ENCODE measurements around the gene RNF44. TPM values are rescaled to one million over a fixed set of nuclear protein-coding genes. Genes with fewer than 3 reads are reported as not detected.

RNF44 gene
- total RNA-seq, 1 experiment from 2014 or later = 55.0 TPM

DNA sequence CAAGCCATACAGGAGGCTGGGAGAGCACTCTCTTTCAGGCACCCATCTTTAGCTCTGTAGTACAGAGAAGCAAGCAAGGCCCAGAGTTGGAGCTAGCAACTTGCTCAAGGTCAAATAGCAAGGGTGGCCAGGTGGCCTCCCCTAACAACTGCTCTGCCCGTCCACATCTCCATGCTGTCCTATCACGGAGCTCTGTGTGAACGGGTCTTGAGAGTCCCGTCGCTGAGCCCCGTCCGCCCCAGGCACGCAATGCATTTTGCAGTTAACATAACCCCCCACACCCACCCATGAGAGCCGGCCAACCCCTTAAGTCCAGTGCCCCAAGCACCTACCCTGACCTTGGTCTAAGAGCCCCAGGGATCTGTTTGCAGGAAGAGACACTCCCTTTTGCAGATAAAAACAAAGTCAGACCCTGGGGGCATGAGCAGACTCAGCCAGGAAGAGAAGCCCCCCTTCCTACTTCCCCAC, 1.5 kb downstream of the RNF44 start:
- no peak for DNase-seq (ENCODE audit: low spot score)

GRCh38 chr5:176535101-176535663, 2.0 kb downstream of the RNF44 start:
- peak; percentile 66 for DNase-seq (ENCODE audit: low spot score)

DNA sequence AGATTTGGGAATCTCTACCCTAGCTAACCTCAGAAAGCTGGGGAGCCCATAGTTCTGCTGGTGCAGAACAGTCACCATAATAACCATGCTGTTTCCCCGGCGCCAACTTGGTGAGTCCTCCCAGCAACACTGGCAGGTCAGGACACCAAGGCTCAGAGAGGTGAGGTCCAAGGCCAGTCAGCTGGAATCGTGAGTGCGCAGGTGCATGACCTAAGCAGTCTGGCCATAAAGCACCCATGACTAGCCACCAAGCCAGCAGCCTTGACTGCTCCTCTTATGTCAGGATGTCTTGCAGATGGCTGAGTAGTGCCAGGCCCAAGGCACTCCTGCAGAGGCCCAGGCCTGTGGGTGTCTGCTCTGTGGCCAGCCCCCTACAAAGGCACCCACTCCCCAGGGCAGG, 2.6 kb downstream of the RNF44 start:
- no peak for DNase-seq (ENCODE audit: low spot score)

- DNase-seq (ENCODE audit: low spot score) = no peak
Measured at GRCh38 chr5:176533894-176534611, 3.1 kb downstream of the RNF44 start.

DNA sequence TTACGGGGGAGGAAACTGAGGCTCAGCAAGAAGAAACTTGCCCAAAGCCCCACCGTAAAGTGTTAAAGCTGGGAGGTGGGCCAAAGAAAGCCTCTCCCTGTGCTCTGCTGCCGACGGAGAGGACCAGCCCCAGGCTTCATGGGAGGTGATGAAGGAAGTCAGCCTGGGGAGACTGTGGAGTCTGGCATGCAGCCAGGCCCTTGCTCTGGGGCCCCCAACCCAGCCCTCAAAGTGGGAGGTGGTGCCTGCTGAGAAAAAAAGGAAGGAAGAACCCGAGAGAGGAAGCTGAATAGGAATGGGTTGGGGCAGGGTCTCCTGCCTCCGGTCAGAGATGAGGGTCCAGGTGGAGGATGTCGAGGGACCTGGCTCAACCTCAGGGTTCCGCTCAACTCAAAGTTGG, 3.8 kb downstream of the RNF44 start:
- DNase-seq (ENCODE audit: low spot score) = no peak

- DNase-seq (ENCODE audit: low spot score) = no peak
Measured at GRCh38 chr5:176532795-176533194, 4.4 kb downstream of the RNF44 start.

- no peak for DNase-seq (ENCODE audit: low spot score)
Measured at GRCh38 chr5:176531902-176532493, 5.2 kb downstream of the RNF44 start.

DNA sequence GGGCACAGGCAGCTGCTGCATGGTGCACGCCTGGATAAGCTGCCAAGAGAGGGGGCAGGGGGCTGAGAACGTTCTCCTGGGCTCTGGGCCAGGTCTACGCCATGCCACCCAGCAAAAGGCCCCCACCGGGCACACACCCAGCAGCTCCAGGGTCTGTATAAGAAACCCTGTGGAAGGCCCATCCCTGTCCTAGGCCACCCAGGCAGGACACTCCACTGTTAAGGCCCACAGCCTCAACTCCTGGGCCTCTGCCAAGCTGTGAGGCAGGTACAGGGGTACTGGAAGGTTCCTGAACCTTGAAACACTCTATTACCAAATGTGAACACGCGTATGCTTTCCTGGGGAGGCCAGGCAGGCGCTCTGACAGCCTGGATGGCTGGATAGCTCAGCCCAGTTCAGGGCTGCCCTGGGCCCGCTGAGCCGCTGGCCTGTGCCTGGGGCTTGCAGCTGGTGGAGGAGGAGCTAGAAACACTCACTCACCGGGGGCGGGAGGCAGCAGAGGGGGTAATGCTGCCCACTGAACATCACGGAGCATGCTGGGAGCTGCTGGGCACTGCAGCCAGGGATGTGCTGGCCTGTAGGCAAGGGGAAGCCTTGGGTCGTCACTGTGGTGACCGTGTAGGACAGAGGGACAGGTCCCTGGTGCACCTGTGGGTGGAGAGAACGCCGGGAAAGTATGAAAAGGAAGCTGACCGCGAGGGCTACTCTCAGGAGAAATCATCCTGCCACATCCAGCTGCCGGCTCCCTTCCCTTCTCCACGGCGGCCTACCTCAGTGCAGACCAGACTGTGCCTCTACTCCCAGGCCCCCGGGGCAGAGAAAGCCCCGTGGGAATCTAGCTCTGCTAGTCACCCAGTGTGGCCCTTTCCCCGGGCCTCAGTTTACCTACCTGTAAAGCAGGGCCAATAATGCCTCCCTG, 6.0 kb downstream of the RNF44 start:
- DNase-seq (ENCODE audit: low spot score) = no peak

DNA sequence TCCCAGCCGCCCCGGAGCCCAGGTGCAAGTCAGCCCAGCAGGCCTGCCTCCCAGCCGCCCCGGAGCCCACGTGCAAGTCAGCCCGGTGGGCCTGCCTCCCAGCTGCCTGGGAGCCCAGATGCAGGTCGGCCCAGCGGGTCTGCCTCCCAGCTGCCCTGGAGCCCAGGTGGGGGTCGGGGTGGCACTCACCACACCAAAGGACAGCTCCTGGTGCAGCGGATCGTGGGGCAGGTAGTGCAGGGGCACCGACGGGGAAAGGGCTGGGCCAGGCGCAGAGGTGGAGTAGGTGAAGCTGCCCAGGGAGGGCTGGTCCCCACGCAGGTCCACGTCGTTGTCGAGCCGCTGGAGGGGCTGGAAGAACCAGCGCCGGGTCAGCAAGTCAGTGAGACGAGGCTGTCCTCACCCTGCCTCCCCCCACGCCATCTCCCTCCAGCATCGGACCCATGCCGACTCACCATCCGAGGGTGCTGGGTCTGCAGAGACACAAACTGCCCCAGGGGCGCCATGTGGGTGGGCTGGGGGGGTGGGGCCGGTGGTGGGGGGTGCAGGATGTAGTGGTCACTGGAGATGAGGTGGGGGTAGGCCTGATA, 6.7 kb downstream of the RNF44 start:
- no peak for DNase-seq (ENCODE audit: low spot score)

DNA sequence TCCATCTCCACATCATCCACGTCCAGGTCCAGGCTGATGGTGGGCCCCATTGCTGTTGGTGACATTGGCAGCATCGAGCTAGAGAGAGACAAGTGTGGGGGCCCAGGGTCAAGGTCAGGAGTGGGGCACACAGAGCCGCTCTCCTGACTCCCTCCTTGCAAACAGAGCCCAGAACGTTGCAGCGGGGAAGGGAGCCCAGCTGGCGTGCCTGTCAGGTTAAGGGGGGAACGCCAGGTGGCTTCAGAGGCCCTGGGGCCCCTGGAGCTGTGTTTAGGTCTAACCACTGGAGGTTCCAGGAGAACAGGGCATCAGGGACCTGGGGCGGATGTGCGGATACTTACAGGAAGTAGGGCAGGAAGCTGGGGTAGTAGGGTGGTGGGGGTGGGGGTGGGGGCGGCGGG, 7.5 kb downstream of the RNF44 start:
- DNase-seq (ENCODE audit: low spot score) = no peak

DNA sequence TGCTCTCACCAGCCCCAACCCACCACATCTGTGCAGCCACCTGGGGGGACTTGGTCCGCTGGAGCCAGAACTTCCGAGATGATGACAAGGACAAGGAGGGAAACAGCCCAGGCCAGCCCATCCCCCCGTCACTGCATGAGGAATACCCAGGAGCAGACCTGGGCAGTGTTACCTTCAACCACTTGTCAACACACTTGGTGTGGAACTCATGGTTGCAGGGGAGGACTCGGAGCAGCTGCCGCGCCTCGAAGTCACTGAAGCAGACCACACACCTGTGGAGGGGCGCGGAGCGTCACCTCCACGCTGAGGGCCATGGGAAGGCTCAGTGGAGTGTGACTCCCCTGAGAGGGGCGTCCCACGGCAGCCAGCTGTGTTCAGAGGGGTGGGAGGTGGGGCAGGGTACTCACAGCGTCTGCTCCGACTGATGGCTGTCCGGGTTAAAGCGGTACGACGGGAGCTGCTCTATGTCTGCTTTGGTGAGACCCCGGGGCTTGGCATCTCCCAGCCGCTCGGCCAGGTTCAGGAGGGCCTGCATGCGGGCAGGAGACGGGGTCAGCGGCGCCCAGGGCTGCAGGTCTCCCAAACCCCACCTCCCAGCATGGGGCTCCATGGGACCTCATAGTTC, 8.0 kb downstream of the RNF44 start:
- no peak for DNase-seq (ENCODE audit: low spot score)

DNA sequence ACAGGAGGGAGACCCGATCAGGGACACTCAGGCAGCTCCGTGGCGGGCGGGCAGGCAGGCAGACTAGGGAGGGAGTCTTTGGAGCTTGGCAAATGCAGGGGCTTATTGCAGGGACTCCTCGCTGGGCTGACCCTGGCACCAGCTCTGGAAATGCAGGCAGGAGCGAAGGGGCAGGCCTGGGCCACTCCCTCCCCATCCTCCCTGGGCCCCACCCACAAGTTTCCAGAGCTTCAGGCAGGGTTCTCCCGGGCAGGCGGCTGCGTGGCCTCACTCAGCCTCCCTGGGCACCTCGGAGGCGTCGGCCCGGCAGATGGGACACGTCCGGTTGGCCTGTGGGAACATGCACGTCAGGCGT, 8.5 kb downstream of the RNF44 start:
- no peak for DNase-seq (ENCODE audit: low spot score)

DNA sequence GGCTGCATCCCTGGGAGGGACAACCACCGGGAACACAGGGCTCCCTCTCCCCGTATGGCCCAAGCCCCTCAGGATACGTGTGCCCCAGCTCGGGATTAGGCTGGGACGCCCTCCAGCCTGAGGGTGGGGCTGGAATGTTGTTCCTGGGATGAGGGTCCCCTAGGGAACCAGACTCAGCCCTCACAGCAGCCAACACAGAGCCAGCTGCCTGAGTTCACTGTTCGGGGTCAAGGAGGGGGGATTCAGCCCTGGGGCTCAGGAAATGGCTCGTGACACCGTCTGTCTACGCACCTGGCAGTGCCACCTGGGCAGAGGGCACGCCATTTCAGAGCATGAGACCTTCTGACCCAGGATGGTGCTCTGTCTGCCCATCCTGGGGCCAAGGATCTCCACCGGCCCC, 8.9 kb downstream of the RNF44 start:
- no peak for DNase-seq (ENCODE audit: low spot score)

DNA sequence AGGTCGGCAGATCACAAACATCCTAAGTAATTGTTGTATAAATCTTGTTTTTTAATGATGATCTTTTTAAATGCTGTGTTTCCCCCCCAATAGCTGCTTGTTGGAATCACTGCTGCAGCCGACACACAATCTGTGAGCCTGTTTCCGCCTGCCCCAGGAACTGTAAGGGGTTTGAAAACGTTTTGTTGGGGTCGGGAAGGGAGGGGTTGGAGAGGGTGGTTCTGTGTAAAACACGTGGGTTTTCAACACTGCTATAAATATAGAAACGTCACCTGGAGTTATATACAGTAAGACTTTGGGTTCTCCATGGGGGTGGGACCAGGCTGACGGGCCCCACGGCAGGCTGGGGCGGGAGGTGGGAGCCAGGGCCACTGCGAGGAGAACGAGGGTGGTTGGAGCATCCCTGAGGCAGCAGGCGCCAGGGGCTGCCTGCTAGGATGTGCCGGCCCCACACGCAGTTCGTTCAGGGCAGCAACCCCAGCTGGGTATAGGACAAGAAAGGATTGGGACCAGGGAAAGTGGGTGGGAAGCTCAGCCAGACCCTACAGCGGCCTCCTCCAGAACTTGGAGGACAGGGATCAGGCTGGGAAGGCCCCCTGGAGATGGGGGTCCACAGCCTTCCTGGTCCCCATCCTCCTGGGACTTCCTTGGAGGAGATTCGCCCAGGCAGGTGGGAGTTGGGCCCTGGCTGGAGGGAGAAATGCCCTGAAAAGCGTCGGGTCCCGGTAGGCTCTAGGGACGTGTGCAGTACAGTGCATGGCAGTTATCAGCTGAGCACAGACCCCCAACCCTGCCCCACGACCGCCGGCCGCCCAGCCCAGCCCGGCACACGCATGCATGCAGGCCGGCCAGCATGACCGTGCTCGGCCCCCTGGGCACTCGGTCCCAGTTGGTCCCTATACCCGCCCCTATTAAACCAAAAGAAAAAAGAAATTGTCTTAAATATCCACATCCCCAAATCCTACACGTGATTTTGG, 9.7 kb downstream of the RNF44 start:
- no peak for DNase-seq (ENCODE audit: low spot score)

DNA sequence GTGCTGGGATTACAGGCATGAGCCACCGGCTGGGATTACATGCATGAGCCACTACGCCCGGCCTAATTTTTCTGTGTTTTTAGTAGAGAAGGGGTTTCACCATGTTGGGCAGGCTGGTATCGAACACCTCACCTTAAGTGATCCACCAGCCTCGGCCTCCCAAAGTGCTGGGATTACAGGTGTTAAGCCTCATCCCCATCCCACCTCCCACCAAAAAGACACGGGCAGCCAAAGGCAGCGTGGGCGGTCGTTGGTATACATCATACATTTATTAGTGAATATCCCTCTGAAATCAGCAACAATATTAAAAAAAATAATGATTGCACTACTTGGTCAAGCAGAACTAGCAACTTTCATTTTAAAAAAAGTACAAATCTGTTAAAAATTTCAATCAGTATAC, 10.7 kb downstream of the RNF44 start:
- DNase-seq (ENCODE audit: low spot score) = no peak

DNA sequence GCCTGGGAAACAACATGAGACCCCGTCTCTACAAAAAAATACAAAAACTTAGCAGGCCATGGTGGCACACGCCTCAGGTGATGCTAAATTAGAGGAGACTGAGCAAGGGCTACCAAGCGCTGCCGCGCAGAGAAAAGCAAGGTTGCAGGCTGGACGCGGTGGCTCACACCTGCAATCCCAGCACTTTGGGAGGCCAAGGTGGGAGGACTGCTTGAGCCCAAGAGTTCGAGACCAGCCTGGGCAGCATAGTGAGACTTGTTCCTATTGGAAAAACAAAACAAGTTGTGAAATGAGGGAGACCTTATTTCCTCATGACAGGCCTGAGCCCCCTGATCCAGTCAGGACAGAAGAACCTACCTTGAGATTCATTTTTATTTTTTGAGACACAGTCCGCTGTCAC, 11.5 kb downstream of the RNF44 start:
- DNase-seq (ENCODE audit: low spot score) = no peak

DNA sequence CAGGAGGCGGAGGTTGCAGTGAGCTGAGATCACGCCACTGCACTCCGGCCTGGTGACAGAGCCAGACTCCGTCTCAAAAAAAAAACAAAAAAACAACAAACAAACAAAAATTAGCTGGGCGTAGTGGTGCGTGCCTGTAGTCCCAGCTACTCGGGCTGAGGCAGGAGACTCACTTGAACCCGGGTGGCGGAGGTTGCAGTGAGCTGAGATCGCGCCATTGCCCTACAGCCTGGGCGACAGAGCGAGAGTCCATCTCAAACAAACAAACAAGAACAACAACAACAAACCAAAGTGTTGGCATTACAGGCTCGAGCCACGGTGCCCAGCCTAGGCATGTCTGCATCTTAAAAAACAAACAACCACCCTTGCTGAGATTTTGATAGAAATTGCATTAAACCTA, 12.2 kb downstream of the RNF44 start:
- DNase-seq (ENCODE audit: low spot score) = no peak

DNA sequence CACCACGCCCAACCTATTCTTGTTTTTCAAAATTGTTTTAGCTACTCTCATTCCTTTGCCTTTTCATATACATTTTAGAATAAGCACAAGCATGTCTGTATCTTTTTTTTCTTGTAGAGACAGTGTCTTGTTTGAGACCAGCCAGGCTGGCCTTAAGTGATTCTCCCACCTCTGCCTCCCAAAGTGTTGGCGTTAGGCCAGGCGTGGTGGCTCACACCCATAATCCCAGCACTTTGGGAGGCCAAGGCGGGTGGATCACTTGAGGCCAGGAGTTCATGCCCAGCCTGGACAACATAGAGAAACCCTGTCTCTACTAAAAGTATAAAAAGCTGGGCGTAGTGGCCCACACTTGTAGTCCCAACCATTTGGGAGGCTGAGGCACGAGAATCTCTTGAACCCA, 13.1 kb downstream of the RNF44 start:
- no peak for DNase-seq (ENCODE audit: low spot score)

GRCh38 chr5:176521699-176522263, 15.4 kb downstream of the RNF44 start:
- no peak for DNase-seq (ENCODE audit: low spot score)

DNA sequence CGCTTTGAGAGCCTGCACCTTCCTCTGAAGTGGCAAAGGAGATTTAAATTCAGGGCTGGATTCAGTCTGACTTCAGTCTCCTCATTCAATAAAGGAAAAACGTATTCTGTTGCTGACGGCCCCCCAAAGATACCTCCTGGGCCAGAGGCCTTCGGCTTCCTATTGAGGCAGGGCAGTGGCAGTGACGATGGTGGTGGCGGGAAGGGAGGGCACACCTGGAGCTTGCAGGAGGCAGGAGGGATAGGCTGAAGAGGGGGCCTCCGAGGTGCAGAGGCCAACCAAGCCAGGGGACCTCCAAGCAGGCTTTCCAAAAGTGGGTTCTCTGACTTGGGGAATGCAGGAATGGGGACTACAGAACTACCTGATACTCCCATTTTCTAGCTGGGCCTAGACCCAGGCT, 15.9 kb downstream of the RNF44 start:
- no peak for DNase-seq (ENCODE audit: low spot score)

Measured in HT-29 (cell line).